ENCODE results near the gene ADGRG4. TPM values are rescaled to one million over a fixed set of nuclear protein-coding genes. Genes with fewer than 3 reads are reported as not detected.
A peak's percentile ranks its signal among the peaks of the same experiment; 100 is the strongest.

Gene ADGRG4
- polyA plus RNA-seq, 4 donors = 0.43 to 2.7 (median 0.63) TPM

- WGBS, 3 donors = 62 to 73% (median 69%) methylated on average over 5 of the region's 5 CpGs
- Histone ChIP-seq H3K36me3 (ENCODE audit: control insufficient read depth in 3 of 3, insufficient read depth in 2 of 3, low read depth in 1 of 3, low read length in 3 of 3) (no peaks in the 10 kb centered on the region), H3K27ac (ENCODE audit: low read depth in 1 of 3, low read length in 2 of 3) (peak overlapping the region in 1 of 3 donors; percentile 10), H3K9me3 (ENCODE audit: control insufficient read depth in 2 of 2, insufficient read depth in 1 of 2, low read depth in 1 of 2, low read length in 1 of 2) (no peaks in the 10 kb centered on the region), H3K4me1 (ENCODE audit: control insufficient read depth in 3 of 3, insufficient read depth in 2 of 3, low read depth in 1 of 3, low read length in 2 of 3) (no peaks in the 10 kb centered on the region), H3K4me3 (ENCODE audit: low read depth in 1 of 3, low read length in 3 of 3) (no peak overlapping the region), H3K27me3 (ENCODE audit: control insufficient read depth in 3 of 3, insufficient read depth in 3 of 3, low read length in 3 of 3) (no peaks in the 10 kb centered on the region)
- FAIRE-seq = no peak
- DNase-seq = no peak
Measured at GRCh38 chrX:136262243-136262642, 38.5 kb upstream of the ADGRG4 start.

- no peak for FAIRE-seq
- 55 to 63% (median 61%) methylated on average over 7 of the region's 7 CpGs for WGBS, 3 donors
- H3K27ac ChIP-seq (ENCODE audit: low read depth in 1 of 3, low read length in 2 of 3) = no peak overlapping the region
Measured at GRCh38 chrX:136262812-136263315, 37.9 kb upstream of the ADGRG4 start.

GRCh38 chrX:136266828-136267227 is 33.9 kb upstream of the ADGRG4 start:
- Histone ChIP-seq H3K9me3 (ENCODE audit: control insufficient read depth in 2 of 2, insufficient read depth in 1 of 2, low read depth in 1 of 2, low read length in 1 of 2) (no peaks in the 10 kb centered on the region), H3K27me3 (ENCODE audit: control insufficient read depth in 3 of 3, insufficient read depth in 3 of 3, low read length in 3 of 3) (no peaks in the 10 kb centered on the region), H3K4me3 (ENCODE audit: low read depth in 1 of 3, low read length in 3 of 3) (no peak overlapping the region), H3K4me1 (ENCODE audit: control insufficient read depth in 3 of 3, insufficient read depth in 2 of 3, low read depth in 1 of 3, low read length in 2 of 3) (no peaks in the 10 kb centered on the region), H3K27ac (ENCODE audit: low read depth in 1 of 3, low read length in 2 of 3) (no peak overlapping the region), H3K36me3 (ENCODE audit: control insufficient read depth in 3 of 3, insufficient read depth in 2 of 3, low read depth in 1 of 3, low read length in 3 of 3) (no peaks in the 10 kb centered on the region)
- WGBS, 3 donors = 78 to 93% (median 80%) methylated on average over 1 of the region's 1 CpG
- no peak for FAIRE-seq
- DNase-seq = no peak

More at GRCh38 chrX:136262812-136263315, 37.9 kb upstream of the ADGRG4 start:
- no peaks in the 10 kb centered on the region for H3K27me3 ChIP-seq (ENCODE audit: control insufficient read depth in 3 of 3, insufficient read depth in 3 of 3, low read length in 3 of 3)
- H3K9me3 ChIP-seq (ENCODE audit: control insufficient read depth in 2 of 2, insufficient read depth in 1 of 2, low read depth in 1 of 2, low read length in 1 of 2) = no peaks in the 10 kb centered on the region
- no peaks in the 10 kb centered on the region for H3K4me1 ChIP-seq (ENCODE audit: control insufficient read depth in 3 of 3, insufficient read depth in 2 of 3, low read depth in 1 of 3, low read length in 2 of 3)
- H3K36me3 ChIP-seq (ENCODE audit: control insufficient read depth in 3 of 3, insufficient read depth in 2 of 3, low read depth in 1 of 3, low read length in 3 of 3) = no peaks in the 10 kb centered on the region
- DNase-seq = no peak
- H3K4me3 ChIP-seq (ENCODE audit: low read depth in 1 of 3, low read length in 3 of 3) = no peak overlapping the region

- Histone ChIP-seq H3K27ac (ENCODE audit: low read depth in 1 of 3, low read length in 2 of 3) (no peak overlapping the region), H3K9me3 (ENCODE audit: control insufficient read depth in 2 of 2, insufficient read depth in 1 of 2, low read depth in 1 of 2, low read length in 1 of 2) (no peaks in the 10 kb centered on the region), H3K36me3 (ENCODE audit: control insufficient read depth in 3 of 3, insufficient read depth in 2 of 3, low read depth in 1 of 3, low read length in 3 of 3) (no peaks in the 10 kb centered on the region), H3K4me3 (ENCODE audit: low read depth in 1 of 3, low read length in 3 of 3) (no peak overlapping the region), H3K27me3 (ENCODE audit: control insufficient read depth in 3 of 3, insufficient read depth in 3 of 3, low read length in 3 of 3) (no peaks in the 10 kb centered on the region), H3K4me1 (ENCODE audit: control insufficient read depth in 3 of 3, insufficient read depth in 2 of 3, low read depth in 1 of 3, low read length in 2 of 3) (no peaks in the 10 kb centered on the region)
- WGBS, 3 donors = 40 to 54% (median 48%) methylated on average over 5 of the region's 5 CpGs
- DNase-seq (peak; percentile 25 to 28), FAIRE-seq (no peak)
Measured at GRCh38 chrX:136268051-136269048, 32.4 kb upstream of the ADGRG4 start.

- no peak overlapping the region for H3K4me3 ChIP-seq (ENCODE audit: low read depth in 1 of 3, low read length in 3 of 3)
- DNase-seq (no peak), FAIRE-seq (no peak)
- no peaks in the 10 kb centered on the region for H3K36me3 ChIP-seq (ENCODE audit: control insufficient read depth in 3 of 3, insufficient read depth in 2 of 3, low read depth in 1 of 3, low read length in 3 of 3)
- 21 to 62% (median 43%) methylated on average over 1 of the region's 1 CpG for WGBS, 3 donors
- H3K27me3 ChIP-seq (ENCODE audit: control insufficient read depth in 3 of 3, insufficient read depth in 3 of 3, low read length in 3 of 3) = no peaks in the 10 kb centered on the region
- H3K4me1 ChIP-seq (ENCODE audit: control insufficient read depth in 3 of 3, insufficient read depth in 2 of 3, low read depth in 1 of 3, low read length in 2 of 3) = no peaks in the 10 kb centered on the region
- no peaks in the 10 kb centered on the region for H3K9me3 ChIP-seq (ENCODE audit: control insufficient read depth in 2 of 2, insufficient read depth in 1 of 2, low read depth in 1 of 2, low read length in 1 of 2)
- no peak overlapping the region for H3K27ac ChIP-seq (ENCODE audit: low read depth in 1 of 3, low read length in 2 of 3)
Measured at GRCh38 chrX:136269921-136270320, 30.8 kb upstream of the ADGRG4 start.

GRCh38 chrX:136271300-136271699 is 29.5 kb upstream of the ADGRG4 start:
- Histone ChIP-seq H3K36me3 (ENCODE audit: control insufficient read depth in 3 of 3, insufficient read depth in 2 of 3, low read depth in 1 of 3, low read length in 3 of 3) (no peaks in the 10 kb centered on the region), H3K9me3 (ENCODE audit: control insufficient read depth in 2 of 2, insufficient read depth in 1 of 2, low read depth in 1 of 2, low read length in 1 of 2) (no peaks in the 10 kb centered on the region), H3K27me3 (ENCODE audit: control insufficient read depth in 3 of 3, insufficient read depth in 3 of 3, low read length in 3 of 3) (no peaks in the 10 kb centered on the region), H3K4me3 (ENCODE audit: low read depth in 1 of 3, low read length in 3 of 3) (no peak overlapping the region), H3K4me1 (ENCODE audit: control insufficient read depth in 3 of 3, insufficient read depth in 2 of 3, low read depth in 1 of 3, low read length in 2 of 3) (no peaks in the 10 kb centered on the region), H3K27ac (ENCODE audit: low read depth in 1 of 3, low read length in 2 of 3) (no peak overlapping the region)
- DNase-seq (no peak), FAIRE-seq (no peak)
- WGBS, 3 donors = 65 to 88% (median 85%) methylated on average over 1 of the region's 1 CpG

GRCh38 chrX:136272325-136272724 is 28.4 kb upstream of the ADGRG4 start:
- H3K9me3 ChIP-seq (ENCODE audit: control insufficient read depth in 2 of 2, insufficient read depth in 1 of 2, low read depth in 1 of 2, low read length in 1 of 2) = no peaks in the 10 kb centered on the region
- 33 to 60% (median 41%) methylated on average over 1 of the region's 1 CpG for WGBS, 3 donors
- FAIRE-seq (no peak), DNase-seq (no peak)
- no peaks in the 10 kb centered on the region for H3K27me3 ChIP-seq (ENCODE audit: control insufficient read depth in 3 of 3, insufficient read depth in 3 of 3, low read length in 3 of 3)
- H3K4me3 ChIP-seq (ENCODE audit: low read depth in 1 of 3, low read length in 3 of 3) = no peak overlapping the region
- H3K4me1 ChIP-seq (ENCODE audit: control insufficient read depth in 3 of 3, insufficient read depth in 2 of 3, low read depth in 1 of 3, low read length in 2 of 3) = no peaks in the 10 kb centered on the region
- H3K27ac ChIP-seq (ENCODE audit: low read depth in 1 of 3, low read length in 2 of 3) = no peak overlapping the region
- H3K36me3 ChIP-seq (ENCODE audit: control insufficient read depth in 3 of 3, insufficient read depth in 2 of 3, low read depth in 1 of 3, low read length in 3 of 3) = no peaks in the 10 kb centered on the region

- H3K9me3 ChIP-seq (ENCODE audit: control insufficient read depth in 2 of 2, insufficient read depth in 1 of 2, low read depth in 1 of 2, low read length in 1 of 2) = no peaks in the 10 kb centered on the region
- H3K27me3 ChIP-seq (ENCODE audit: control insufficient read depth in 3 of 3, insufficient read depth in 3 of 3, low read length in 3 of 3) = no peaks in the 10 kb centered on the region
- H3K27ac ChIP-seq (ENCODE audit: low read depth in 1 of 3, low read length in 2 of 3) = no peak overlapping the region
- H3K4me1 ChIP-seq (ENCODE audit: control insufficient read depth in 3 of 3, insufficient read depth in 2 of 3, low read depth in 1 of 3, low read length in 2 of 3) = no peaks in the 10 kb centered on the region
- H3K4me3 ChIP-seq (ENCODE audit: low read depth in 1 of 3, low read length in 3 of 3) = no peak overlapping the region
- no peaks in the 10 kb centered on the region for H3K36me3 ChIP-seq (ENCODE audit: control insufficient read depth in 3 of 3, insufficient read depth in 2 of 3, low read depth in 1 of 3, low read length in 3 of 3)
- peak; percentile 22 to 56 for DNase-seq
- no peak for FAIRE-seq
- WGBS, 3 donors = 20 to 67% (median 54%) methylated on average over 1 of the region's 1 CpG
Measured at GRCh38 chrX:136273986-136274385, 26.8 kb upstream of the ADGRG4 start.

All from small intestine (tissue), 7 donors.